Breast epithelium (tissue), 3 donors: Measurements from ENCODE around the gene GREM1.

Experiments used
- CTCF ChIP-seq, 3 donors: fragments of 450-650 bp; IDR thresholded peaks; one replicate each; pipeline ENCODE4 v1.5.1; 2016 to 2017; ENCODE audit warnings: antibody characterized with exemption in 3 of 3, mild to moderate bottlenecking in 3 of 3, moderate library complexity in 3 of 3
- POLR2A ChIP-seq: fragments of 450-650 bp; IDR thresholded peaks from one replicate; pipeline ENCODE4 v1.6.1; 2016; ENCODE audit warnings: antibody characterized with exemption, mild to moderate bottlenecking, moderate library complexity

GRCh38 chr15:32774022-32774421 is 56.2 kb downstream of the GREM1 start:
- no peak for TF ChIP-seq CTCF (IDR thresholded peaks at IDR 0.05)
- TF ChIP-seq POLR2A = no peak
